IPS DF 19.7 (cell line): Measurements from ENCODE around the gene DCLRE1B.
A peak's percentile ranks its signal among the peaks of the same experiment; 100 is the strongest.

Experiments
- DNase-seq: peaks from one replicate; pipeline ENCODE4 v3.0.0-alpha.2; 2013; ENCODE audit warnings: low read depth, low spot score

Gene DCLRE1B

GRCh38 chr1:113928187-113928930 lies 23.2 kb downstream of the DCLRE1B start:
- no peak for DNase-seq

- DNase-seq: peak; percentile 74
Measured at GRCh38 chr1:113928941-113929749, 24.0 kb downstream of the DCLRE1B start, which contains the start of gene HIPK1. Gene HIPK1, plus strand, starts transcription at chr1:113929324.

- no peak for DNase-seq
Measured at GRCh38 chr1:113929750-113930498, 24.8 kb downstream of the DCLRE1B start.

- DNase-seq: no peak
Measured at GRCh38 chr1:113930499-113931161, 25.5 kb downstream of the DCLRE1B start.

- DNase-seq: no peak
Measured at GRCh38 chr1:113931451-113931851, 26.3 kb downstream of the DCLRE1B start.

- DNase-seq: no peak
Measured at GRCh38 chr1:113934006-113934405, 28.9 kb downstream of the DCLRE1B start.

- no peak for DNase-seq
Measured at GRCh38 chr1:113934511-113935055, 29.5 kb downstream of the DCLRE1B start.

- DNase-seq: no peak
Measured at GRCh38 chr1:113935176-113935575, 30.1 kb downstream of the DCLRE1B start.

GRCh38 chr1:113935970-113936369 lies 30.8 kb downstream of the DCLRE1B start:
- no peak for DNase-seq

- DNase-seq: no peak
Measured at GRCh38 chr1:113937146-113937545, 32.0 kb downstream of the DCLRE1B start.

GRCh38 chr1:113938192-113938591 lies 33.1 kb downstream of the DCLRE1B start:
- DNase-seq: no peak

GRCh38 chr1:113940365-113941244 lies 35.5 kb downstream of the DCLRE1B start:
- no peak for DNase-seq

- DNase-seq: no peak
Measured at GRCh38 chr1:113941245-113941559, 36.1 kb downstream of the DCLRE1B start.

- no peak for DNase-seq
Measured at GRCh38 chr1:113942527-113942926, 37.4 kb downstream of the DCLRE1B start.

- DNase-seq: no peak
Measured at GRCh38 chr1:113943028-113943811, 38.1 kb downstream of the DCLRE1B start.

- DNase-seq: no peak
Measured at GRCh38 chr1:113945329-113945728, 40.2 kb downstream of the DCLRE1B start.

- no peak for DNase-seq
Measured at GRCh38 chr1:113946112-113946511, 41.0 kb downstream of the DCLRE1B start.

- DNase-seq: no peak
Measured at GRCh38 chr1:113946678-113947387, 41.7 kb downstream of the DCLRE1B start.
